NCI-H748 treated with DMSO at 0.1 percent for 48 hours (cell line): ENCODE results near the gene PYGB.

Experiments
- DNase-seq: peaks from one replicate; lab custom pipeline; 2025; lab: John Stamatoyannopoulos, UW

The PYGB gene

GRCh38 chr20:25216199-25216945, 31.5 kb upstream of the PYGB start:
- DNase-seq, result no peak

- no peak for DNase-seq
Measured at GRCh38 chr20:25217161-25218108, 30.4 kb upstream of the PYGB start.

GRCh38 chr20:25218109-25218486, 29.8 kb upstream of the PYGB start:
- no peak for DNase-seq

GRCh38 chr20:25218492-25218891, 29.4 kb upstream of the PYGB start:
- DNase-seq, result no peak

GRCh38 chr20:25219365-25219764, 28.5 kb upstream of the PYGB start:
- no peak for DNase-seq

- DNase-seq, result no peak
Measured at GRCh38 chr20:25220021-25220730, 27.7 kb upstream of the PYGB start.

- DNase-seq, result no peak
Measured at GRCh38 chr20:25220810-25221591, 26.9 kb upstream of the PYGB start.

- DNase-seq, result no peak
Measured at GRCh38 chr20:25221592-25222460, 26.1 kb upstream of the PYGB start.

GRCh38 chr20:25222461-25223178, 25.3 kb upstream of the PYGB start:
- DNase-seq, result no peak

GRCh38 chr20:25223179-25223661, 24.7 kb upstream of the PYGB start:
- DNase-seq, result no peak

- no peak for DNase-seq
Measured at GRCh38 chr20:25223765-25224720, 23.8 kb upstream of the PYGB start.

GRCh38 chr20:25224941-25225340, 22.9 kb upstream of the PYGB start:
- DNase-seq, result no peak

- DNase-seq, result no peak
Measured at GRCh38 chr20:25225642-25226432, 22.0 kb upstream of the PYGB start.

GRCh38 chr20:25226433-25227316, 21.2 kb upstream of the PYGB start:
- no peak for DNase-seq

- no peak for DNase-seq
Measured at GRCh38 chr20:25227317-25227831, 20.5 kb upstream of the PYGB start.

- DNase-seq, result no peak
Measured at GRCh38 chr20:25229486-25230165, 18.3 kb upstream of the PYGB start.
